Measurements from ENCODE around the gene ALOX5. TPM values are rescaled to one million over a fixed set of nuclear protein-coding genes. Genes with fewer than 3 reads are reported as not detected.

The ALOX5 gene
- total and polyA plus RNA-seq, 2 of the 4 experiments (the other 2 are of a cell fraction) = not detected

- H2AFZ ChIP-seq (replicated peaks; ENCODE audit: low read length, poor library complexity) = peak overlapping the region; percentile 87
- TF ChIP-seq FOS (IDR thresholded peaks at IDR 0.05; ENCODE audit: low read depth, low read length) (no peak), CHD1 (IDR thresholded peaks at IDR 0.05; ENCODE audit: low read depth, low read length) (no peak), MAFK (IDR thresholded peaks at IDR 0.05; ENCODE audit: low read depth, low read length) (no peak), MXI1 (IDR thresholded peaks at IDR 0.05; ENCODE audit: borderline replicate concordance, low read depth, low read length) (no peak), USF2 (IDR thresholded peaks at IDR 0.05; ENCODE audit: low read depth, low read length) (no peak), RFX5 (IDR thresholded peaks at IDR 0.05; ENCODE audit: low read depth, low read length) (no peak), NFE2L2 (IDR thresholded peaks at IDR 0.05; ENCODE audit: low read depth, low read length) (no peak), CEBPB (IDR thresholded peaks at IDR 0.05; ENCODE audit: low read depth, low read length) (no peak), POLR2A (IDR thresholded peaks at IDR 0.05; ENCODE audit: low read depth, low read length) (no peak), ELK1 (IDR thresholded peaks at IDR 0.05; ENCODE audit: borderline replicate concordance, low read depth, low read length) (no peak), MAZ (IDR thresholded peaks at IDR 0.05; ENCODE audit: borderline replicate concordance, low read depth, low read length) (no peak), SMC3 (IDR thresholded peaks at IDR 0.05; ENCODE audit: low read depth, low read length) (no peak)
- TF ChIP-seq, protein P1, sequence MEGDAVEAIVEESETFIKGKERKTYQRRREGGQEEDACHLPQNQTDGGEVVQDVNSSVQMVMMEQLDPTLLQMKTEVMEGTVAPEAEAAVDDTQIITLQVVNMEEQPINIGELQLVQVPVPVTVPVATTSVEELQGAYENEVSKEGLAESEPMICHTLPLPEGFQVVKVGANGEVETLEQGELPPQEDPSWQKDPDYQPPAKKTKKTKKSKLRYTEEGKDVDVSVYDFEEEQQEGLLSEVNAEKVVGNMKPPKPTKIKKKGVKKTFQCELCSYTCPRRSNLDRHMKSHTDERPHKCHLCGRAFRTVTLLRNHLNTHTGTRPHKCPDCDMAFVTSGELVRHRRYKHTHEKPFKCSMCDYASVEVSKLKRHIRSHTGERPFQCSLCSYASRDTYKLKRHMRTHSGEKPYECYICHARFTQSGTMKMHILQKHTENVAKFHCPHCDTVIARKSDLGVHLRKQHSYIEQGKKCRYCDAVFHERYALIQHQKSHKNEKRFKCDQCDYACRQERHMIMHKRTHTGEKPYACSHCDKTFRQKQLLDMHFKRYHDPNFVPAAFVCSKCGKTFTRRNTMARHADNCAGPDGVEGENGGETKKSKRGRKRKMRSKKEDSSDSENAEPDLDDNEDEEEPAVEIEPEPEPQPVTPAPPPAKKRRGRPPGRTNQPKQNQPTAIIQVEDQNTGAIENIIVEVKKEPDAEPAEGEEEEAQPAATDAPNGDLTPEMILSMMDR (conservative IDR thresholded peaks at IDR 0.05; ENCODE audit: low read depth, low read length) = no peak
- no peak overlapping the region for H3K56ac ChIP-seq (ENCODE audit: extremely low read depth, insufficient read depth, low read length)
- 90% methylated on average over 2 of the region's 15 CpGs; no CpG with 5 or more reads in 1 of the 2 experiments for WGBS, 2 experiments (ENCODE audit: extremely low coverage in 2 of 2, insufficient read length in 1 of 2)
- H2BK5ac ChIP-seq (ENCODE audit: low read depth, low read length, poor library complexity, severe bottlenecking) = no peak overlapping the region
- POLR2A ChIA-PET (ENCODE audit: unreplicated experiment) = no interaction called here
- H2BK15ac ChIP-seq (ENCODE audit: low read depth, low read length) = no peak overlapping the region
- peaks cover 2% of the 10 kb centered on the region; the same call in 1 of the 2 replicates for H3K4me1 ChIP-seq (ENCODE audit: control insufficient read depth, insufficient read depth, low read length)
- no peak overlapping the region for H2BK120ac ChIP-seq (ENCODE audit: low read depth, low read length)
- no peaks in the 10 kb centered on the region for H4K20me1 ChIP-seq (ENCODE audit: insufficient read depth, low read length)
- no peak overlapping the region for H3K23ac ChIP-seq (ENCODE audit: low read depth, low read length)
- H3K9me3 ChIP-seq (ENCODE audit: control insufficient read depth, insufficient read depth, low read length) = no peaks in the 10 kb centered on the region
- BruUV-seq (replicated peaks) = no TSS peak
- H3K36me3 ChIP-seq (ENCODE audit: control insufficient read depth, insufficient read depth, low read length) = no peaks in the 10 kb centered on the region
- no peak overlapping the region for H3K9ac ChIP-seq (ENCODE audit: low read depth, low read length)
- intact Hi-C loops (cut with micrococcal nuclease) = no loop called here
- no peak overlapping the region for H4K5ac ChIP-seq (ENCODE audit: low read depth, low read length)
- no peak overlapping the region for H3K4me3 ChIP-seq (ENCODE audit: insufficient read depth, low read depth, low read length)
- H2AK9ac ChIP-seq (replicated peaks; ENCODE audit: low read depth, low read length, poor library complexity) = peak overlapping the region; percentile 28
- no peaks in the 10 kb centered on the region for H3K9me1 ChIP-seq (ENCODE audit: insufficient read depth, low read length)
- no peak overlapping the region for H4K91ac ChIP-seq (ENCODE audit: insufficient read depth, low read depth, low read length)
- peak overlapping the region; percentile 93; the same call in 1 of the 2 replicates for H3K4me2 ChIP-seq (ENCODE audit: low read depth, low read length)
- H2BK20ac ChIP-seq (ENCODE audit: low read depth, low read length) = no peak overlapping the region
- CTCF ChIA-PET = no interaction called here
- H3K79me1 ChIP-seq (ENCODE audit: low read depth in 1 of 2, low read length in 2 of 2) = no peaks in the 10 kb centered on the region
- H3K27me3 ChIP-seq (ENCODE audit: control insufficient read depth, insufficient read depth, low read length) = peaks cover 36% of the 10 kb centered on the region
- in situ Hi-C loops (cut with MboI; ENCODE audit: low sequenced_read_pairs) = no loop called here
- DNase-seq (no peak), ATAC-seq (ENCODE audit: low read depth) (no peak)
- H4K8ac ChIP-seq (ENCODE audit: low read depth in 2 of 2, low read length in 2 of 2) = no peak overlapping the region
- H3K4ac ChIP-seq (ENCODE audit: low read depth, low read length) = no peak overlapping the region
- no peak overlapping the region for H3K27ac ChIP-seq (ENCODE audit: insufficient read depth, low read length)
- no peak overlapping the region for H3K18ac ChIP-seq (ENCODE audit: low read depth, low read length)
- dilution Hi-C loops (cut with HindIII; ENCODE audit: low sequenced_read_pairs, unreplicated experiment) = no loop called here
- H3K14ac ChIP-seq (replicated peaks; ENCODE audit: low read depth, low read length) = no peak overlapping the region
- H2AK5ac ChIP-seq (ENCODE audit: low read depth, low read length) = no peak overlapping the region
Measured at GRCh38 chr10:45418417-45418848, 44.4 kb downstream of the ALOX5 start.

Measured in IMR-90 (cell line).